ENCODE measurements around the gene GOLT1A.

DNA sequence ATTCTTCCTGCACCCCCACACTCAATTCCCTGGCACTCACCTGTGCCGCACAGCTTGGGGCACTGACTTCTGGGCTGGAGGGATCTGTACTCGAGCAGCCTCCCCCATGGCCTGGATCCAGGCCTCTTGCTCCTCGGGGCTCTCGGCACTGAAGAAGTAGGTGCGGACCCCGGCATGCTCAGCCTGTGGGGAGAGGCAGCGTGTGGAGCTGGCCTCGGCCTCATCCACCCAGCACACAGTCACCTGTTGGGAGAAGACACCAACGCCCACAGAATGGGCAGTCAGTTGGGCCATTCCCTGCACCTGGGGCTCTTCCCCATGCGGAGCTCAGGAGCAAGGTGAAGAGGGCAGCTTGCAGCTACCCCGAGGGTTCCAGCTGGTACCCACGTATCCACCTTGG lies 47.5 kb upstream of the GOLT1A start:
- TF ChIP-seq, protein P1, sequence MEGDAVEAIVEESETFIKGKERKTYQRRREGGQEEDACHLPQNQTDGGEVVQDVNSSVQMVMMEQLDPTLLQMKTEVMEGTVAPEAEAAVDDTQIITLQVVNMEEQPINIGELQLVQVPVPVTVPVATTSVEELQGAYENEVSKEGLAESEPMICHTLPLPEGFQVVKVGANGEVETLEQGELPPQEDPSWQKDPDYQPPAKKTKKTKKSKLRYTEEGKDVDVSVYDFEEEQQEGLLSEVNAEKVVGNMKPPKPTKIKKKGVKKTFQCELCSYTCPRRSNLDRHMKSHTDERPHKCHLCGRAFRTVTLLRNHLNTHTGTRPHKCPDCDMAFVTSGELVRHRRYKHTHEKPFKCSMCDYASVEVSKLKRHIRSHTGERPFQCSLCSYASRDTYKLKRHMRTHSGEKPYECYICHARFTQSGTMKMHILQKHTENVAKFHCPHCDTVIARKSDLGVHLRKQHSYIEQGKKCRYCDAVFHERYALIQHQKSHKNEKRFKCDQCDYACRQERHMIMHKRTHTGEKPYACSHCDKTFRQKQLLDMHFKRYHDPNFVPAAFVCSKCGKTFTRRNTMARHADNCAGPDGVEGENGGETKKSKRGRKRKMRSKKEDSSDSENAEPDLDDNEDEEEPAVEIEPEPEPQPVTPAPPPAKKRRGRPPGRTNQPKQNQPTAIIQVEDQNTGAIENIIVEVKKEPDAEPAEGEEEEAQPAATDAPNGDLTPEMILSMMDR (IDR thresholded peaks at IDR 0.05; ENCODE audit: low read length): no peak
- TF ChIP-seq EZH2 (IDR thresholded peaks at IDR 0.05; ENCODE audit: borderline replicate concordance, low read length): no peak
